ENCODE results near the gene FAM47A.

Gene FAM47A

GRCh38 chrX:34132028-34132427 lies at the start of gene FAM47A:
Gene FAM47A, minus strand, starts transcription at chrX:34132314. Its CDS starts 36 bp downstream, at chrX:34132278.
- no peak for DNase-seq (ENCODE audit: low read depth in 3 of 3)

- no peak for DNase-seq (ENCODE audit: low read depth in 3 of 3)
These were observed 15.2 kb upstream of the FAM47A start for GRCh38 chrX:34147345-34147744.

GRCh38 chrX:34146906-34147305 lies 14.8 kb upstream of the FAM47A start:
- DNase-seq (ENCODE audit: low read depth in 3 of 3) = no peak

GRCh38 chrX:34144246-34144645 lies 12.1 kb upstream of the FAM47A start:
- DNase-seq (ENCODE audit: low read depth in 3 of 3) = no peak

GRCh38 chrX:34140816-34141215 lies 8.7 kb upstream of the FAM47A start:
- DNase-seq (ENCODE audit: low read depth in 3 of 3) = no peak

GRCh38 chrX:34130980-34131744 lies 952 bp downstream of the FAM47A start:
- DNase-seq (ENCODE audit: low read depth in 3 of 3) = no peak

GRCh38 chrX:34130501-34130900 lies 1.6 kb downstream of the FAM47A start:
- DNase-seq (ENCODE audit: low read depth in 3 of 3) = no peak

- DNase-seq (ENCODE audit: low read depth in 3 of 3) = no peak
These were observed 6.1 kb downstream of the FAM47A start for GRCh38 chrX:34126011-34126410.

GRCh38 chrX:34119122-34119521 lies 13.0 kb downstream of the FAM47A start:
- no peak for DNase-seq (ENCODE audit: low read depth in 3 of 3)

GRCh38 chrX:34112459-34112858 lies 19.7 kb downstream of the FAM47A start:
- no peak for DNase-seq (ENCODE audit: low read depth in 3 of 3)

Measured in stimulated activated CD4-positive, alpha-beta T cell treated with anti-CD3 and anti-CD28 coated beads, TNF-alpha, amount 100 ng/mL, for 48 hours (primary cell).